ENCODE measurements around the gene ZDHHC19. TPM values are rescaled to one million over a fixed set of nuclear protein-coding genes. Genes with fewer than 3 reads are reported as not detected.
"Not testable (repeated sequence)": the region's sequence is repeated elsewhere in the genome, so short reads cannot be mapped to it uniquely, and the experiment has no call there.

Gene ZDHHC19, protein sequence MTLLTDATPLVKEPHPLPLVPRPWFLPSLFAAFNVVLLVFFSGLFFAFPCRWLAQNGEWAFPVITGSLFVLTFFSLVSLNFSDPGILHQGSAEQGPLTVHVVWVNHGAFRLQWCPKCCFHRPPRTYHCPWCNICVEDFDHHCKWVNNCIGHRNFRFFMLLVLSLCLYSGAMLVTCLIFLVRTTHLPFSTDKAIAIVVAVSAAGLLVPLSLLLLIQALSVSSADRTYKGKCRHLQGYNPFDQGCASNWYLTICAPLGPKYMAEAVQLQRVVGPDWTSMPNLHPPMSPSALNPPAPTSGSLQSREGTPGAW
- total RNA-seq = 1 to 10 TPM in 1 of 2 donors, under 1 TPM in 1; 0.52 to 2.1 TPM
- long read RNA-seq, donor 1, partial matches to known transcripts = 0 of 1 reads
- long read RNA-seq, donor 1, other reads (novel, unspliced or antisense) = 1 of 1 reads
- long read RNA-seq, donor 2 = 0 reads

DNA sequence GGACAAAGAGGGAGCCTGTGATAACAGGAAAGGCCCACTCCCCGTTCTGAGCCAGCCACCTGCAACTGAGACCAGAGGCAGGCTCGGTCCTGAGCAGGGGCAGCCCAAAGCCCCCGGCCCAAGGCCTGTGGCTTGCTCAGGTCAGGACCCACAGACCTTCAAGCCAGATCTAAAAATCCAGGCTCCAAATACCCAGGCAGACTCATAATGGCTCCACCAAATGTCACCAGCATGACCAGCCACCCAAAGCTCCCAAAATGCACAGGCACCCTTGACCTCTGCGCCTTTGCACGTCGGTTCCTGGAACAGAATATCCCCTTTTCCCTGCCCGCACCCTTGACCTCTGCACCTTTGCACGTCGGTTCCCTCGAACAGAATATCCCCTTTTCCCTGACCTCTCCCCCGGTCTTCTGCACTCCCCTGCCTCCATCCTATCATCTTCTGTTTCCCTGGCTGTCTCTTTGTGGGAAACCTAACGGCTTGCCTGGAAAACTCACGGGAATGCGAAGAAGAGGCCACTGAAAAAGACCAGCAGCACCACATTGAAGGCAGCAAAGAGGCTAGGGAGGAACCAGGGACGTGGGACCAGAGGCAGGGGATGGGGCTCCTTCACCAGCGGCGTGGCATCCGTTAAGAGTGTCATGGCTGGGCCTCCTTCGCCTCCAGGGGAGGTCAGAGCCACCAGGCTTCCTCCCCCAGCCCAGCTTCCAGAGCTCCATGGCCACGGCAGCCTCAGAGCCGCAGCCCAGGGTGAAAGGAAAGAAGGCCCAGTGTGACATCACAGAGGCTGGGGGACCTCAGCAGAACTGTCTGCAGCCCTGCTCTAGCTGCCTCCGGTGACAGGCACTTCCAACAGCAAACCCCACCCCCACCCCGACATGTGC is at the start of gene ZDHHC19:
ZDHHC19 (minus strand) TSS at position 728 of the 884 bp plus-strand sequence; CDS start at position 643, 85 bp downstream.
- intact Hi-C loops (cut with DNase I) = no loop called here
- peak; percentile 74 for DNase-seq (ENCODE audit: low spot score)

DNA sequence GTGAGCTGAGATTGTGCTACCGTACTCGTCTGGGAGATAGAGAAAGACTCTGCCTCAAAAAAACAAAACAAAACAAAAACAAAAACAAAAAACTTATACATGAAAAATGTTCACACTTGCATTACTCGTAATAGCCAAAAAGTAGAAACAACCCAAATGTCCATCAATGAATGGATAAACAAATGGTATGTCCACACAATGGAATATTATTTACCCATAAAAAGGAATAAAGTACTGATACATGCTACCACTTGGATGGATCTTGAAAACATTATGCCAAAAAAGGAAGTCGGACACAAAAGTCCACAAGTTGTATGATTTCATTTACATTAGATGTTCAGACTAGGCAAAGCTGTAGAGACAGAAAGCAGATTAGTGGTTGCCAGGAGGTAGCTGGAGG is 49.6 kb upstream of the ZDHHC19 start:
- intact Hi-C loops (cut with DNase I) = no loop called here

DNA sequence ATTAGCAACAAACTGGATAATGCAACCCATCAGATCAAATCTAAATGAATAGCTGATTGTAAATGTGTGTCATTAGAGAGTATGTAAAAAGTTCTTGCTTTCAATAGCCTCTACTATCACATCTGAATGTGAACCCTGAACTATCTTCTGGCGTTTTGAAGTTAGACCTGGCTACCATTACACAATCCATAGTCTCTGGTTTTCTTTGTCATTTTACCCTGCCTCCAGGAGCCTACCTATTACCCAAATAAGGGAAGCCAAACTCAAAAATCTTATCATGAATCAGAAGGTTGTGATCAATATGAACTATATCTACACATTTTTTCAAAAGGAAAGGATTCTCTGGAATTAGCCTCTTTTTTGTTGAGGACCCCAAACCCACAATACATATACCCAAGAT is 44.6 kb upstream of the ZDHHC19 start:
- DNase-seq (ENCODE audit: low spot score) = no peak
- intact Hi-C loops (cut with DNase I) = loop anchor here in 1 of 2 donors (10.0 kb wide), 1 partner anchor 269 kb away; no protein-coding TSS in a partner anchor

More for the DNA sequence above, 49.6 kb upstream of the ZDHHC19 start:
- no peak for DNase-seq (ENCODE audit: low spot score)

DNA sequence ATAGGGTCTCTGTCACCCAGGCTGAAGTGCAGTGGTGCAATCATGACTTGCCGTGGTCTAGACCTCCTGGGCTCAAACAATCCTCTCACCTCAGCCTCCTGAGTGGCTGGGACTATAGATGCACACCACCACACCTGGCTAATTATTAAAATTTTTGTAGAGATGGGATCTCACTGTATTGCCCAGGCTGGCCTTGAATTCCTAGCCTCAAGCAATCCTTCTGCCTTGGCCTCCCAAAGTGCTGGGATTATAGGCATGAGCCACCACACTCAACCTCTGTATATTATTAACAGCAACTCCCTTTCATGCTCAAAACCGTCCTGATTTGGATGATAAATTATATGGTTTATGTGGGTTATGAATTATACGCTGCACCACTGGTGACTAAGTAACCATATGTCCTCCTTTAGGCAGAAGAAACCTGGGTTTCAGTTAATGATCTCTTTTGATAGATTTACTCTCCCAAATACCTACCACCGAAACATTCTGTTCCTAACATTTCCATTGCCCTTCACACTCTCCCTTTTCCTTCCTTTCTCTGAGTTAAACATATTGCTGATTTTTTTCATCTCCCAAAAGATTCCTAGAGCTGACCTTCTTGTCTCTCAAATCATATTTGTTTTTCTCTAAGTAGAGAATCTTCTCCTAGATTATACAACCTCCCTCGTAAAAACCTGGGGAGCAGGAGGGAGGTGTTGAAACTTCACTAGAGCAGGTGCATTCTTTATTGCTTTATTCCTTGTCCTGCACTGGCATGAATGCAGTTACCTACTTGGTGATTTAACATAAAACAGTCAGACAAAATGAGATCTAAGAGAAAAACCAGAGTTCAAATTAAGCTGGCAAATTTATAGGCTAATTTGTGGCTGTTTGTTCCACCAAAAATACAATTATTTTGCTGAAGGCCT is 43.4 kb upstream of the ZDHHC19 start:
- DNase-seq (ENCODE audit: low spot score) = no peak
- intact Hi-C loops (cut with DNase I) = loop anchor here in 1 of 2 donors (10.0 kb wide), 1 partner anchor 270 kb away; no protein-coding TSS in a partner anchor

DNA sequence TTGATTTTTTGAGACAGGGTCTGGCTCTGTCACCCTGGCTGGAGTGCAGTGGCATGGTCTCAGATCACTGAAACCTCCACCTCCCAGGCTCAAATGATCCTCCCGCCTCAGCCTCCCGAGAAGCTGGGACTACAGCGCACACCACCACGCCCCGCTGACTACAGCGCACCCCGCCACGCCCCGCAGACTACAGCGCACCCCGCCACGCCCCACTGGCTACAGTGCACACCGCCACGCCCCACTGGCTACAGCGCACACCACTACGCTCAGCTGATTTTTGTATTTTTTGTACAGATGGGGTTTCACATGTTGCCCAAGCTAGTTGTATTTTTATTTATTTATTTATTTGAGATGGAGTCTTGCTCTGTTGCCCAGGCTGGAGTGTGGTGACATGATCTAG is 40.7 kb upstream of the ZDHHC19 start:
- intact Hi-C loops (cut with DNase I) = loop anchor here in 1 of 2 donors (10.0 kb wide), 1 partner anchor 273 kb away; no protein-coding TSS in a partner anchor
- no peak for DNase-seq (ENCODE audit: low spot score)

DNA sequence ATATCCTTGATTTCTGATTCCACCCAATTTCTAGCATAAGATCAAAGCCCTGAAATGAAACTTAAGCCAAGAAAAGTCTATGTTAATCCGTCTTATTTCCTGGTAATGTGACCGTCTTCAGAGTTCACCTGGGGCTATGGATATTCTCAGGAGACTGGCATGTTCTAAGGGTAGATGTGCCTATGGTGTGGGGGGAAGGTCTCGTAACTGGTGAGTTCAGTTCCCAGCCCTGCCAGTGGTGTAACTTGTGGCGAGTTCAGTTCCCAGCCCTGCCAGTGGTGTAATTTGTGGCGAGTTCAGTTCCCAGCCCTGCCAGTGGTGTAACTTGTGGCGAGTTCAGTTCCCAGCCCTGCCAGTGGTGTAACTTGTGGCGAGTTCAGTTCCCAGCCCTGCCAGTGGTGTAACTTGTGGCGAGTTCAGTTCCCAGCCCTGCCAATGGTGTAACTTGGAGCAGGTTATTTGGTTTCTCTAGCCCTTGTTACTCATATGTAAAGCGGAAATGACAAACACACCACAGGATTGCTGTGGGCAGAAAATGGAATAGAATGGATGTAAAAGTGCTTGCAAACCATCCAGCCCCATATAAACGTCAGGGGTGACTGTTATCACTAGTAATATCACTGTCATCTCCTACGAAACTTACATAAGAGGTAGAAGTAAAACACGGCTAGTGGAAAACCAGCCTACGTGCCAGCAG is 35.6 kb upstream of the ZDHHC19 start:
- intact Hi-C loops (cut with DNase I) = no loop called here
- DNase-seq (ENCODE audit: low spot score) = no peak

DNA sequence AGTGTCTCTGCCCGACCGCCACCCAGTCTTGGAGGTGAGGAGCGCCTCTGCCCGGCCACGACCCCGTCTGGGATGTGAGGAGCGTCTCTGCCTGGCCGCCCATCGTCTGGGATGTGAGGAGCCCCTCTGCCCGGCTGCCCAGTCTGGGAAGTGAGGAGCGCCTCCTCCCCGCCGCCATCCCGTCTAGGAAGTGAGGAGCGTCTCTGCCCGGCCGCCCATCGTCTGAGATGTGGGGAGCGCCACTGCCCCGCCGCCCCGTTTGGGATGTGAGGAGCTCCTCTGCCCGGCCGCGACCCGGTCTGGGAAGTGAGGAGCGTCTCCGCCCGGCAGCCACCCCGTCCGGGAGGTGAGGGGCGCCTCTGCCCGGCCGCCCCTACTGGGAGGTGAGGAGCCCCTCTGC is 33.0 kb upstream of the ZDHHC19 start:
- intact Hi-C loops (cut with DNase I); DNase-seq (ENCODE audit: low spot score): not testable (repeated sequence)

DNA sequence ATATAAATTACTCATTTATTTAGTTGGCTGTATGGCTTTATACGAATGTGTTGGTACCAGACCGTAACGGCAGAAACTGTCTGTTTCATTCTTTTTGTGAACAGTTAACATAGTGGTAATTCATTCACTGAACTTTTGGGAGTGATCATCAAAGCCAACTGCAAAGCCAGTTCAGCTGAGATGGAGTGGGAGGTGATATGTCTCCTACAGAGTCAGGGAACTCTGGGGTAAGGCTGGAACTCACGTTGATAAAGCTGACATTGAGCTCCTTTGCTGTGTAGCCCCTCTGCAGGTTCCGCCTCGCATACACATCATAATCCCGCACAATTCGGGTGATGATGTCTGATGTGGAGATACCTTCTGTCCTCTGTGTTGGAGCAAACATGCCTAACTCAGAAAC is 30.5 kb upstream of the ZDHHC19 start:
- DNase-seq (ENCODE audit: low spot score) = no peak

DNA sequence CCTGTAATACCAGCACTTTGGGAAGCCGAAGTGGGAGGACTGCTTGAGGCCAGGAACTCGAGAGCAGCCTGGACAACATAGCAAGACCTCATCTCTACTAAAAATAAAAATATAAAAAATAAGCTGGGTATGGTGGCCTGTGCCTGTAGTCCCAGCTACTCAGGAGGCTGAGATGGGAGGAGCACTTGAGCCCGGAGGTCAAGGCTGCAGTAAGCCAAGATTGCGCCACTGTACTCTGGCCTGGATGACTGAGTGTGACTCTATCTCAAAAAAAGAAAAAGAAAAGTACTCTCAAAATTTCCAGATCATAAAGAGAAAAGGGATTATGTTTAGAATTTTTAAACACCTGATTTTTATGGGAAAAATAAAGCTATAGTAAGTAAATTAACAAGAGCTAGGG is 29.2 kb upstream of the ZDHHC19 start:
- DNase-seq (ENCODE audit: low spot score) = no peak
- intact Hi-C loops (cut with DNase I) = no loop called here

More for the DNA sequence above, 30.5 kb upstream of the ZDHHC19 start:
- intact Hi-C loops (cut with DNase I) = no loop called here

DNA sequence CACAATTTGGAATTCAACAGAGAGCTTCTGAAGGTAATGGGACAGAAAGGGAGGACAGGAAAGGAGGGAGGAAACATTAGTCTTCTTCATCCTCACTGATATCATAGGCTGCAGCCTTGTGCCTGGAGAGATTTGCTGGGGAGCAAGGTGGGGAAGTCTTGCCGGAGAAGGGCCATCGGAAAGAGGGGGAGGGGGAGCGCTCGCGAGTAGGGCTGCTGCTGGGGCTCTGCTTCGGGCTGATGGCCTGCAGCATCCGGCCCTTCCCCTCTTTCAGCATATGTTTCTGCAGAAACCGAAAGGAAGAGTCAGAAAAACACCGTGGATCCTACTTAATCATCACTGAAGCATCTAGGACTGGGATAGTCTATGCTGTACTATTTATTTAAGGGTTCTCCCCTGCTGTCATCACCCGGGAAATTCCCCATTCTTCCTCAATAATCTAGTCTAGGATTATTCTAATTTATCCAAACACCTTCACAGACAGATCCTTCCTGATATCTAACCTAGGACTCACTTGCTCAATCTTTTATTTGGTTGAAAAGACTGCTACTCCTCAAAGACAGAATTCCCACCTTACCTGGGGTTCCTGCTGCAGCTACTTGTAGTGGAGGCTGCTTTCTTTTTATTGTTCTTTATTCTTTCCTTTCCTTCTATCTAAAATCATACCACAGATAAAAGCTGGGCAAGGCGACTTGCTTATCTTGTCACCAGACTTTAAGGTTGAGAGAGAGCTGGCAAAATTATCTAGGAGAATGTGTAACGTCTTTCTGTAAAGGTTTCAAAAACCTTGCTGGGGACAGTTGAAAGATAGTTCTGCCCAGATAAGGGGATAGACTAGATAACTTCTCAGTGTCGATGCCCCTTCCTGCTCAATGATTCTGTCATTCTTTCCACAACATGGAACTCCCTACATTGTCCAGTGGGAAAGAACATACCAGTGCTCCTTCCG is 27.7 kb upstream of the ZDHHC19 start:
- intact Hi-C loops (cut with DNase I) = no loop called here
- DNase-seq (ENCODE audit: low spot score) = no peak

DNA sequence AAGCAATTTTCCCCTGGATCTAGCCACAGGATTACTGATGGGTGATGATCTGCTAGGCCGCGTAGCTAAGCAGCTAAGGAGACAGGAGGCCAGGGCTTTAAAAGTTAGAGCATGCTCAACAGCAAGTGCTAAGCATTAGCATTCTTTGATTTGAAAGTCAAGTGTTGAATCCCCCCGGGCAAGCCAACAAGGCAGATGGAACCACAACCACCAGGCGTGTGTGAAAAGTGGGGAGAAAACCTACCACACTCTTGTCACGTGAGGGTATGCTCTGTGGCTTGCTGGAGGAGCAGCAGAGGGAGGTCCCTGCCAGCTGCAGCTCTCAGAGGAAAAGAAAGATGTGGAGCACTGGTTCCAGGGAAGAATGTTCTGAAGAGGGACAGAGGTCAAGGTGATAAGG is 26.0 kb upstream of the ZDHHC19 start:
- intact Hi-C loops (cut with DNase I) = no loop called here

DNA sequence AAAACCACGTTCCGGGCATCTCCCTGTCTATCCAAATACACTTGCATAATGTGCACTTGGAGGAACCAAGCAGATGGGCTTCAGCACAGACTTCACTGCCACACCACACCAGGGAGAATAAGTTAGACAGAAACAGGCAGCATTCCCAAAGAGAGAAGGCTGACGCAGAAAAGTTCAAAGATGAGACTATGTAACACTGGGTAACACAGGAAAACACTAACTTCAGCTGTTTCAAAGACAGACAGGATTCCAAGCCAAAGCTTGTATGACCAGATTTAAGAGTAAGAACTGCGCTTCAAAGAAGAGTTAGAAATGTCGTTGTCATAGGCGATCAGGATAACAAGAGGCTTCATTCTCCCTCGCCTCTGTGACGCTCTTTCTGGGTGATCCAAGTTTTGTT is 25.0 kb upstream of the ZDHHC19 start:
- intact Hi-C loops (cut with DNase I) = no loop called here
- DNase-seq (ENCODE audit: low spot score) = no peak

More for the DNA sequence above, 26.0 kb upstream of the ZDHHC19 start:
- DNase-seq (ENCODE audit: low spot score) = no peak

DNA sequence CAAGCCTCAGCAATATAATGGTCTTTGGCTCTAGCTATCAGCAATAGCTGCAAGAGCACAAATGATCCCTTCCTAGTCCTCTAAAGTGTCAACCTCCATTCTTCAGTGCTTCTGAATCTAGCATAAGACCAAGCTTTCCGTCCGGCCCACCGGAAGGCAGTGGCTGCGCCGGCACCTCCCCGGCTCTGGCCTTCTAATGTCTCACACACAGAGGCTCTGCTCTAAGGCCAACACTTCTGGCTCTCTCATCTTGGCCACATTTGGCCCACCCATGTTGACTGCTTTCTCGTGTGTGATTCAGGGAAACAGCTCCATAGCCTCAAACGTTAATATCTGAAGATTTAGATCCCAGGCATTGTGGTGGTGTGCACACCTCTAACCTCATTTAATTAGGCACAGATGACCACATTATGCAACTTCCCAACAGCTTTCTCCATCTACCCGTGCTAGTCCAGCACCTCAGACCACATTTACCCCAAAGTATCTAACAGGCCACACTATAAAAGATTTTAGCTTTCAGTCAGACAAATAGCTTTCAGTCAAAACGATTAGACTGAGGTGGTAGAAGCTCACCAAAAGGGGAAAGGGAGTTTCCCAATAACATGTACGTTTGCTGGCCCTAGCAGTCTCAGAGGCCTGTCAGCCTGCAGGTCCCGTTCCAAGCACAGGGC is 24.4 kb upstream of the ZDHHC19 start:
- intact Hi-C loops (cut with DNase I) = no loop called here

DNA sequence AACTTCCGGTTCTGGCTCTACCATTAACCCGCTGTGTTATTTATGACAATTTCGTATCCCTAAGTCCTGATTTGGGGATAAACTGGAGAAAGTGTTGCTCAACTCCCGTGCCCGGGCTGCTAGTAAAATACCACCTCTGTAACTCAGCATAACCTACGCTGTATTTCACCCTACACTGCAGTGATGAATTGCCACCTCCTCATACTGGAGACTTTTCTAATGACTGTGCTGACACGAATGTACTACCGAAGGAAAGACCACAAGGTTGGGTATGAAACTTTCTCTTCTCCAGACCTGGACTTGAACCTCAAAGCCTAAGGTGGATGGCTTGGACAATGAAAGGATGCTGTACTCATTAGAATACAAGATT is 21.7 kb upstream of the ZDHHC19 start:
- no peak for DNase-seq (ENCODE audit: low spot score)
- intact Hi-C loops (cut with DNase I) = no loop called here

More for the DNA sequence above, 24.4 kb upstream of the ZDHHC19 start:
- peak; percentile 90 for DNase-seq (ENCODE audit: low spot score)

DNA sequence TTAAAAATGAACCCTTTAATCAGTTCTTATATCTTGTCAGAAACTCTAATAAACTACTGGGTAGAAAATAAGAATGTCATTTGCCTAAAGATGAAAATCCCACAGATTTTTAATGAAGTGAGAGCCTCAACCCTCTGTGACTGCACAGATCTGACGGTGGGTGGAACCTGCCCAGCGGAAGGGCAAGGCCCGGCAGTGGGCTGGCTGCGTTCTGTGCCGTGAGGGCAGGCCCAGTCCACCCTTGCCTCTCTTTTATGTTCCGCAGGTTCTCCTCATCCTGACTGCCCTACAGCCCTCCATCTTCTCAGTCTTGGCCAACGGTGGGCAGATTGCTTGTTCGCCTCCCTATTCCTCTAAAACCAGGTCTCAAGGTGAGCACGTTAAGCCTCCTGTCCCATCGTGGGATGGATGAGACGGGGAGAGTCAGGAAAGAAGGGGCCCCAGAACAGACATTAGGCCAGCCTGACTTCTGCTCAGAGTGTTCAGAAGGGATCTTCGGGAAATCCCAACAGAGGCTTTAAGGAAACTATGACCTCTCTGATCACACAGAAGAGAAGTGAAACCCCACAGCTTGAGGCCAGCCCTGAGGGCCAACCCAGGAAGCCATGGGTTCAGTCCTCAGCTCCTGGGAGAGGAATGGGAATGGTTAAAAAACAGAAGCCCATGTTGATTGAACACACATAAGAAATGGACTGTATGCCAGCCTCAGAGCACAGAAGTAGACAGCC is 21.1 kb upstream of the ZDHHC19 start:
- DNase-seq (ENCODE audit: low spot score) = no peak

More for the DNA sequence above, 21.1 kb upstream of the ZDHHC19 start:
- intact Hi-C loops (cut with DNase I) = no loop called here

Data from posterior vena cava (tissue), 2 donors.